Measurements from ENCODE around the gene OMA1. TPM values are rescaled to one million over a fixed set of nuclear protein-coding genes. Genes with fewer than 3 reads are reported as not detected.

The OMA1 gene
- polyA plus RNA-seq, 1 donor from 2014 or later: 11.0 TPM

DNA sequence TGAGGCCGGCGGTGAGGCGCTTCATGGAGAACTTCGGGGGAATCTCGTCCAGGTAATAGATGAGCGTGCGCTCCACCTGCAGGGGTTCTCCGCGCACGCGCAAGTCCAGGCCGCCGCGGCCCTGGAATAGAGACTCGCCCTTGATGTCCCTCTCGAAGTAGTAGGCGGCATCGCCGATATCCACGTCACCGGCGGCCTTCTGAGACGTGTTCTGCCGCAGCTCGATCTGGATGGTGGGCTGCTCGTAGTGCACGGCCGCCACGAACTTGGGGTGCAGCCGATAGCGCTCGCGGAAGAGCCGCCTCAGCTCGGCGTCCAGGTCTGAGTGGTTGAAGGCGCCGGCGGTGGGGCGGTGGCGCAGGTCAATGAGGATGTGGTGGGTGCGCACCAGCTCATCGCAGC, 29.8 kb upstream of the OMA1 start:
- peaks cover 24% of the 10 kb centered on the region for H3K27me3 ChIP-seq (ENCODE audit: insufficient read depth, low read depth, low read length)
- H3K4me3 ChIP-seq (ENCODE audit: low read length): no peak overlapping the region
- no peak for TF ChIP-seq MXI1 (conservative IDR thresholded peaks at IDR 0.05; ENCODE audit: poor library complexity, severe bottlenecking)
- no peak for TF ChIP-seq RAD21 (conservative IDR thresholded peaks at IDR 0.05)
- no peak overlapping the region for H3K27ac ChIP-seq (ENCODE audit: low read length)
- H3K9me3 ChIP-seq (ENCODE audit: low read length): no peaks in the 10 kb centered on the region
- H3K9me2 ChIP-seq (ENCODE audit: insufficient read depth, low read length): no peaks in the 10 kb centered on the region
- H3F3A ChIP-seq (ENCODE audit: insufficient read depth, low read length, poor library complexity, severe bottlenecking): no peaks in the 10 kb centered on the region
- no peaks in the 10 kb centered on the region for H4K20me1 ChIP-seq (ENCODE audit: insufficient read depth)
- H3K79me2 ChIP-seq (replicated peaks; ENCODE audit: insufficient read depth, low read length): no peaks in the 10 kb centered on the region
- no peak overlapping the region for H2AFZ ChIP-seq (ENCODE audit: low read depth, low read length)
- H3K9ac ChIP-seq (ENCODE audit: low read length): no peak overlapping the region
- H3K4me2 ChIP-seq (ENCODE audit: low read length): no peak overlapping the region
- H3K36me3 ChIP-seq (ENCODE audit: insufficient read depth, low read length): no peaks in the 10 kb centered on the region

DNA sequence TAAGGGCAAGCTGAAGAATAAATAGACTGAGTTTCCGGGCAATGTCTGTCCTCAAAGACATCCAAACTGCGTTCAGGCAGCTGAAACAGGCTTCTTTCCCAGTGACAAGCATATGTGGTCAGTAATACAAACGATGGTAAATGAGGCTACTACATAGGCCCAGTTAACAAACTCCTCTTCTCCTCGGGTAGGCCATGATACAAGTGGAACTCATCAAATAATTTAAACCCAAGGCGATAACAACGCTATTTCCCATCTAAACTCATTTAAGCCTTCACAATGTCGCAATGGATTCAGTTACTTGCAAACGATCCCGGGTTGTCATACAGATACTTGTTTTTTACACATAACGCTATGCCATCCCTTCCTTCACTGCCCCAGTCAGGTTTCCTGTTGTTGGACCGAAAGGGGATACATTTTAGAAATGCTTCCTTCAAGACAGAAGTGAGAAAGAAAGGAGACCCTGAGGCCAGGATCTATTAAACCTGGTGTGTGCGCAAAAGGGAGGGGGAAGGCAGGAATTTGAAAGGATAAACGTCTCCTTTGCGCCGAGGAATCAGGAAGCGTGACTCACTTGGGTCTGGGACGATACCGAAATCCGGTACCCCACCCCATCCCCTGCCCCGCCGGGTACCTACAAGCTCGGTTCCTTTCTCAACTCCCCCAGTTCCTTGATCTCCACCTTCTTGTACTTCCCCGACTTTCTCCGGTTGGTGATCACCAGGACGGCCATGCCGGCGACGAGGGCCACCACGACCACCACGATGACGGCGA, 29.2 kb upstream of the OMA1 start:
- H3K4me3 ChIP-seq (ENCODE audit: low read length): no peak overlapping the region
- H3K79me2 ChIP-seq (replicated peaks; ENCODE audit: insufficient read depth, low read length): no peaks in the 10 kb centered on the region
- H4K20me1 ChIP-seq (ENCODE audit: insufficient read depth): no peaks in the 10 kb centered on the region
- no peaks in the 10 kb centered on the region for H3K9me2 ChIP-seq (ENCODE audit: insufficient read depth, low read length)
- H2AFZ ChIP-seq (ENCODE audit: low read depth, low read length): no peak overlapping the region
- H3F3A ChIP-seq (ENCODE audit: insufficient read depth, low read length, poor library complexity, severe bottlenecking): no peaks in the 10 kb centered on the region
- H3K9ac ChIP-seq (ENCODE audit: low read length): no peak overlapping the region
- no peaks in the 10 kb centered on the region for H3K9me3 ChIP-seq (ENCODE audit: low read length)
- peaks cover 24% of the 10 kb centered on the region for H3K27me3 ChIP-seq (ENCODE audit: insufficient read depth, low read depth, low read length)
- no peak overlapping the region for H3K27ac ChIP-seq (ENCODE audit: low read length)
- H3K4me2 ChIP-seq (ENCODE audit: low read length): no peak overlapping the region
- TF ChIP-seq EP300 (conservative IDR thresholded peaks at IDR 0.05; ENCODE audit: poor library complexity, severe bottlenecking) (no peak), EZH2 (IDR thresholded peaks at IDR 0.05; ENCODE audit: borderline replicate concordance, insufficient read depth, low read length, poor library complexity, severe bottlenecking) (no peak), POLR2AphosphoS5 (IDR thresholded peaks at IDR 0.05) (no peak), SMC3 (conservative IDR thresholded peaks at IDR 0.05; ENCODE audit: poor library complexity) (no peak)
- TF ChIP-seq, protein P1, sequence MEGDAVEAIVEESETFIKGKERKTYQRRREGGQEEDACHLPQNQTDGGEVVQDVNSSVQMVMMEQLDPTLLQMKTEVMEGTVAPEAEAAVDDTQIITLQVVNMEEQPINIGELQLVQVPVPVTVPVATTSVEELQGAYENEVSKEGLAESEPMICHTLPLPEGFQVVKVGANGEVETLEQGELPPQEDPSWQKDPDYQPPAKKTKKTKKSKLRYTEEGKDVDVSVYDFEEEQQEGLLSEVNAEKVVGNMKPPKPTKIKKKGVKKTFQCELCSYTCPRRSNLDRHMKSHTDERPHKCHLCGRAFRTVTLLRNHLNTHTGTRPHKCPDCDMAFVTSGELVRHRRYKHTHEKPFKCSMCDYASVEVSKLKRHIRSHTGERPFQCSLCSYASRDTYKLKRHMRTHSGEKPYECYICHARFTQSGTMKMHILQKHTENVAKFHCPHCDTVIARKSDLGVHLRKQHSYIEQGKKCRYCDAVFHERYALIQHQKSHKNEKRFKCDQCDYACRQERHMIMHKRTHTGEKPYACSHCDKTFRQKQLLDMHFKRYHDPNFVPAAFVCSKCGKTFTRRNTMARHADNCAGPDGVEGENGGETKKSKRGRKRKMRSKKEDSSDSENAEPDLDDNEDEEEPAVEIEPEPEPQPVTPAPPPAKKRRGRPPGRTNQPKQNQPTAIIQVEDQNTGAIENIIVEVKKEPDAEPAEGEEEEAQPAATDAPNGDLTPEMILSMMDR (IDR thresholded peaks at IDR 0.05; ENCODE audit: poor library complexity, severe bottlenecking): no peak
- H3K36me3 ChIP-seq (ENCODE audit: insufficient read depth, low read length): no peaks in the 10 kb centered on the region

DNA sequence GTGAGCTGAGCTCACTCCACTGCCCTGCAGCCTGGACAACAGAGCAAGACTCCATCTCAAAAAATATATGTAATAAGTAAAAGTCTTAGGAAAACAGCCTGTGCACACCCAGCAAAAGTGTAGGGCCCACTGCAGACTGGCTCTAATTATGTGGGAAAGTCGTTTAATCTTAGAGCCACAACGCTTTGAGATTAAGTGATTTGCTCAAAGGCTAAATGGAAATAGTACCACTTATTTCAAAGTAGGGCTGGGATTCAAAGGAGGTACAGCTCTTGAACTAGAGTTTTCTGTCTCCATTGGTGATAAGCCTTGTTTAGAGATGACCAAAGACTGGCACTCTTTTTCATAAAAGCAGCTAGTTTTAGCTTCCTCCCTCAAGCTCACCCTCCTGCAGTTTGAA, 28.3 kb upstream of the OMA1 start:
- H3K36me3 ChIP-seq (ENCODE audit: insufficient read depth, low read length): no peaks in the 10 kb centered on the region
- no peaks in the 10 kb centered on the region for H3K9me2 ChIP-seq (ENCODE audit: insufficient read depth, low read length)
- H3K9me3 ChIP-seq (ENCODE audit: low read length): no peaks in the 10 kb centered on the region
- H3K4me2 ChIP-seq (ENCODE audit: low read length): no peak overlapping the region
- H3K79me2 ChIP-seq (replicated peaks; ENCODE audit: insufficient read depth, low read length): no peaks in the 10 kb centered on the region
- H3K4me3 ChIP-seq (ENCODE audit: low read length): no peak overlapping the region
- no peaks in the 10 kb centered on the region for H3F3A ChIP-seq (ENCODE audit: insufficient read depth, low read length, poor library complexity, severe bottlenecking)
- no peak overlapping the region for H3K9ac ChIP-seq (ENCODE audit: low read length)
- H4K20me1 ChIP-seq (ENCODE audit: insufficient read depth): no peaks in the 10 kb centered on the region
- no peak overlapping the region for H3K27ac ChIP-seq (ENCODE audit: low read length)
- H3K27me3 ChIP-seq (ENCODE audit: insufficient read depth, low read depth, low read length): peaks cover 24% of the 10 kb centered on the region
- no peak overlapping the region for H2AFZ ChIP-seq (ENCODE audit: low read depth, low read length)
- TF ChIP-seq TAF1 (IDR thresholded peaks at IDR 0.05; ENCODE audit: low read depth) (no peak), MXI1 (conservative IDR thresholded peaks at IDR 0.05; ENCODE audit: poor library complexity, severe bottlenecking) (no peak), POLR2AphosphoS5 (IDR thresholded peaks at IDR 0.05) (no peak), SMC3 (conservative IDR thresholded peaks at IDR 0.05; ENCODE audit: poor library complexity) (no peak), RAD21 (conservative IDR thresholded peaks at IDR 0.05) (no peak), EP300 (conservative IDR thresholded peaks at IDR 0.05; ENCODE audit: poor library complexity, severe bottlenecking) (no peak), EZH2 (IDR thresholded peaks at IDR 0.05; ENCODE audit: borderline replicate concordance, insufficient read depth, low read length, poor library complexity, severe bottlenecking) (no peak)
- TF ChIP-seq, protein P1 (IDR thresholded peaks at IDR 0.05; ENCODE audit: poor library complexity, severe bottlenecking): no peak
- TF ChIP-seq, protein P2, sequence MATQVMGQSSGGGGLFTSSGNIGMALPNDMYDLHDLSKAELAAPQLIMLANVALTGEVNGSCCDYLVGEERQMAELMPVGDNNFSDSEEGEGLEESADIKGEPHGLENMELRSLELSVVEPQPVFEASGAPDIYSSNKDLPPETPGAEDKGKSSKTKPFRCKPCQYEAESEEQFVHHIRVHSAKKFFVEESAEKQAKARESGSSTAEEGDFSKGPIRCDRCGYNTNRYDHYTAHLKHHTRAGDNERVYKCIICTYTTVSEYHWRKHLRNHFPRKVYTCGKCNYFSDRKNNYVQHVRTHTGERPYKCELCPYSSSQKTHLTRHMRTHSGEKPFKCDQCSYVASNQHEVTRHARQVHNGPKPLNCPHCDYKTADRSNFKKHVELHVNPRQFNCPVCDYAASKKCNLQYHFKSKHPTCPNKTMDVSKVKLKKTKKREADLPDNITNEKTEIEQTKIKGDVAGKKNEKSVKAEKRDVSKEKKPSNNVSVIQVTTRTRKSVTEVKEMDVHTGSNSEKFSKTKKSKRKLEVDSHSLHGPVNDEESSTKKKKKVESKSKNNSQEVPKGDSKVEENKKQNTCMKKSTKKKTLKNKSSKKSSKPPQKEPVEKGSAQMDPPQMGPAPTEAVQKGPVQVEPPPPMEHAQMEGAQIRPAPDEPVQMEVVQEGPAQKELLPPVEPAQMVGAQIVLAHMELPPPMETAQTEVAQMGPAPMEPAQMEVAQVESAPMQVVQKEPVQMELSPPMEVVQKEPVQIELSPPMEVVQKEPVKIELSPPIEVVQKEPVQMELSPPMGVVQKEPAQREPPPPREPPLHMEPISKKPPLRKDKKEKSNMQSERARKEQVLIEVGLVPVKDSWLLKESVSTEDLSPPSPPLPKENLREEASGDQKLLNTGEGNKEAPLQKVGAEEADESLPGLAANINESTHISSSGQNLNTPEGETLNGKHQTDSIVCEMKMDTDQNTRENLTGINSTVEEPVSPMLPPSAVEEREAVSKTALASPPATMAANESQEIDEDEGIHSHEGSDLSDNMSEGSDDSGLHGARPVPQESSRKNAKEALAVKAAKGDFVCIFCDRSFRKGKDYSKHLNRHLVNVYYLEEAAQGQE (IDR thresholded peaks at IDR 0.05; ENCODE audit: borderline replicate concordance): no peak

All from neural cell (in vitro differentiated cells).